Posterior cingulate gyrus (tissue), 11 donors: ENCODE results near the gene ALPL.
"Not testable (repeated sequence)": the region's sequence is repeated elsewhere in the genome, so short reads cannot be mapped to it uniquely, and the experiment has no call there.

Experiments
- DNase-seq, 10 donors: peaks; one replicate each; pipeline versions ENCODE4 v3.0.0 to v3.0.0-alpha.2; 2020 to 2021; ENCODE audit warnings: mixed read lengths in 3 of 10
- intact Hi-C: fragments of 100-400 bp; cut with DNase I; formaldehyde crosslinking; loops from one replicate; pipeline ENCODE4 v1.15.1; 2023

The ALPL gene

DNA sequence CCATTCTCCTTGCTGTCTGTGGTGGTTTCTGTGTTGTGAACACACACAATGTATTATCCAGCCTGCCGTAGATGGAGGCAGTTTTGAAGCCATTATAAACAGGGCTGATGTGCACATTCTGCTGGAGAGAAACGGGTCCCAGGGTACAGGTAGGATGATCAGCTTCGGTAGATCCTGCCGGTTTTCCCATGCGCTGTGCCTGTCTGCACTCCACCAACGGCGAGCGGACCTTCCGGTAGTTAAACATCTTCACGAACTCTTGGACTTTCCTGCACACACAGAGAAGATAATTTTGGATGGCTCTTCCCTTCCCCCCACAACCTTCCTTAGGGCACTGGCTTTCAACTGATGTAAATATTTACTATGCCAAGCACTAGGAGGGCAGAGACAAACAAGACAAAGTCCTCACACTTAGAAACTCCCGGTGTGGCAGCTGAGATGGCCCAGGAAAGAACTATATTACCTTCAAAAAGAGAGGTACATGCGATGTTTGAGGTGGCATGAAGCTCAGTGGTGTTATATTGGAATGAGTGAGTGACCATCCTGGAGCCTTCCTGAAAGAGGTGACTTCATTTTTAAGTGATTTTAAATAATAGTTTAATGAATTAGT is 41.7 kb downstream of the ALPL start:
- no peak for DNase-seq
- intact Hi-C loops = no loop called here

- intact Hi-C loops = no loop called here
- no peak for DNase-seq
Observed at GRCh38 chr1:21552715-21553114, 43.5 kb downstream of the ALPL start.

- intact Hi-C loops = no loop called here
- DNase-seq = no peak
Observed at GRCh38 chr1:21553116-21553926, 44.1 kb downstream of the ALPL start.

GRCh38 chr1:21559788-21560567 is 50.8 kb downstream of the ALPL start:
- peak in 1 of 10 donors; percentile 54 for DNase-seq
- intact Hi-C loops = no loop called here

GRCh38 chr1:21560916-21561638 is 51.9 kb downstream of the ALPL start:
- peak in 3 of 10 donors; percentile 24 to 41 (median 31) for DNase-seq
- intact Hi-C loops = no loop called here

- peak in 2 of 10 donors; percentile 31 to 40 for DNase-seq
- intact Hi-C loops = no loop called here
Observed at GRCh38 chr1:21562896-21563295, 53.7 kb downstream of the ALPL start.

- DNase-seq = peak in 3 of 10 donors; percentile 55 to 68 (median 67)
- intact Hi-C loops = no loop called here
Observed at GRCh38 chr1:21563971-21564370, 54.7 kb downstream of the ALPL start.

GRCh38 chr1:21564521-21565095 is 55.4 kb downstream of the ALPL start:
- peak in 1 of 10 donors; percentile 65 for DNase-seq
- intact Hi-C loops = no loop called here

- DNase-seq = peak in 3 of 10 donors; percentile 17 to 44 (median 25)
- intact Hi-C loops = no loop called here
Observed at GRCh38 chr1:21565285-21565684, 56.1 kb downstream of the ALPL start.

DNA sequence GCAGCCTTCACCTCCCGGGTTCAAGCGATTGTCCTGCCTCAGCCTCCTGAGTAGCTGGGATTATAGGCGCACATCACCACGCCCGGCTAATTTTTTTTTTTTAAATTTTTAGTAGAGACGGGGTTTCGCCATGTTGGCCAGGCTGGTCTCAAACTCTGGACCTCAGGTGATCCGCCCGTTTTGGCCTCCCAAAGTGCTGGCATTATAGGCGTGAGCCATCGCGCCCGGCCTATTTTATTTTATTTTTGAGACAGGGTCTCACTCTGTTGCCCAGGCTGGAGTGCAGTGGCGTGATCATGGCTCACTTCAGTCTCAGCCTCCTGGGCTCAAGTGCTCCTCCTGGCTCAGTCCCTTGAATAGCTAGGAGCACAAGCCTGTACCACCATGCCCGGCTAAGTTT is 57.1 kb downstream of the ALPL start:
- DNase-seq = peak in 3 of 10 donors; percentile 24 to 79 (median 58)
- intact Hi-C loops = not testable (repeated sequence)

GRCh38 chr1:21567241-21568005 is 58.2 kb downstream of the ALPL start:
- peak in 3 of 10 donors; percentile 66 to 82 (median 81) for DNase-seq
- intact Hi-C loops = no loop called here

- intact Hi-C loops = no loop called here
- DNase-seq = peak in 3 of 10 donors; percentile 61 to 72 (median 61)
Observed at GRCh38 chr1:21568006-21568746, 59.0 kb downstream of the ALPL start.

- peak in 3 of 10 donors; percentile 29 to 53 (median 46) for DNase-seq
- intact Hi-C loops = no loop called here
Observed at GRCh38 chr1:21568809-21569385, 59.7 kb downstream of the ALPL start.

- peak in 2 of 10 donors; percentile 34 to 60 for DNase-seq
- intact Hi-C loops = no loop called here
Observed at GRCh38 chr1:21569820-21570527, 60.8 kb downstream of the ALPL start.

GRCh38 chr1:21570528-21570875 is 61.3 kb downstream of the ALPL start:
- peak in 3 of 10 donors; percentile 34 to 59 (median 58) for DNase-seq
- intact Hi-C loops = no loop called here

DNA sequence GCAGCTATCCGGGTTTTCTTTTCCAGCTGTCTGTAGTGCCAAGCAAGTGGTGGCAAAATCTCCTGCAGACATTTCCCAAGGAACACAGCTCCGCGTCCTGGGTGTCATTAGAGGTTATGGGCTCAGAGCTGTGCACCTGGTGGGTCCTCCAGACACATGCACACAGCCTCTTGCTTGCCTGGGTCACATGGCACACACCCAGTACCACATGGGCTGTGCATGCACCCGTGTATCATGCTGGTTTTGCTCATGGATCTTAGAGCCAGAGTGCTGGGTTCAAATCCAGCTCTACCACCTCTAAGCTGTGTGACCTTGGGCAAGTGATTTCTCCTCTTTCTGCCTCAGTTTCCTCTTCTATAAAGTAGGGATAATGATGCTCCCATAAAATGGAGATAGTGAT is 61.7 kb downstream of the ALPL start:
- peak in 2 of 10 donors; percentile 27 to 36 for DNase-seq
- intact Hi-C loops = no loop called here

- peak in 2 of 10 donors; percentile 41 to 66 for DNase-seq
- intact Hi-C loops = no loop called here
Observed at GRCh38 chr1:21572221-21572620, 63.0 kb downstream of the ALPL start.
